Nephron (organoid): ENCODE measurements around the gene FKBP1B.
"Not testable (repeated sequence)": the region's sequence is repeated elsewhere in the genome, so short reads cannot be mapped to it uniquely, and the experiment has no call there.

ENCODE experiments used
- H3K27ac Mint-ChIP-seq, 3 experiments: 2 replicates each; pipeline ENCODE4 v1.8.0; 2020; ENCODE audit warnings: mixed read lengths in 3 of 3, mild to moderate bottlenecking in 2 of 3, moderate library complexity in 1 of 3
- H3K27me3 Mint-ChIP-seq: 2 replicates; pipeline ENCODE4 v1.8.0; 2021; ENCODE audit warnings: low read depth, mild to moderate bottlenecking, moderate library complexity, mixed read lengths
- H3K36me3 Mint-ChIP-seq: 2 replicates; pipeline ENCODE4 v1.8.0; 2020; ENCODE audit warnings: low read depth, mixed read lengths
- H3K4me1 Mint-ChIP-seq: 2 replicates; pipeline ENCODE4 v1.8.0; 2020; ENCODE audit warnings: mixed read lengths
- H3K4me3 Mint-ChIP-seq, 3 experiments: 2 replicates each; pipeline ENCODE4 v1.8.0; 2020; ENCODE audit warnings: mild to moderate bottlenecking in 3 of 3, mixed read lengths in 3 of 3, moderate library complexity in 2 of 3
- H3K9me3 Mint-ChIP-seq: 2 replicates; pipeline ENCODE4 v1.8.0; 2020; ENCODE audit warnings: mixed read lengths
- CTCF ChIP-seq, 3 experiments: fragments of 200-600 bp; sonication (generic); IDR thresholded peaks; one replicate each; pipeline ENCODE4 v1.5.0; 2021; ENCODE audit warnings: antibody characterized with exemption in 3 of 3; ENCODE audit not compliant: unreplicated experiment in 3 of 3

Gene FKBP1B

DNA sequence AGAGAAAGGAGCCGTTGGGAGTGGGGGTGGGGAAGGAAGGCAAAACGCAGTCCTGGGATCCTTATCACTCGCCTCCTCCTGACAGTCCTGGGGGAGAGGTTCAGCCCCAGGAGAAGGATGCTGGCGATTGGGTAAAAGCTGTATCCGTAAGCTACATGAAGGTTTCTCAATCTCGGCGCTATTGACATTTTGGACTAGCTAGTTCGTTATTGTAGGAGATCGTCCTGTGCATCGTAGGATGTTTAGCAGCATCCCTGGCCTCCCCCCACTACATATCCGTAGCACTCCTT, 35.6 kb downstream of the FKBP1B start:
- H3K27me3 Mint-ChIP-seq = no peaks in the 10 kb centered on the region
- H3K4me3 Mint-ChIP-seq = peak overlapping the region; percentile 90 to 96 (median 93)
- no peak for TF ChIP-seq CTCF (IDR thresholded peaks at IDR 0.05; ENCODE audit: unreplicated experiment in 3 of 3)
- H3K27ac Mint-ChIP-seq = peak overlapping the region; percentile 98 to 99 (median 99)
- H3K9me3 Mint-ChIP-seq = no peaks in the 10 kb centered on the region
- H3K4me1 Mint-ChIP-seq = peaks cover 35% of the 10 kb centered on the region
- H3K36me3 Mint-ChIP-seq = peaks cover 37% of the 10 kb centered on the region

GRCh38 chr2:24086241-24086640, 36.7 kb downstream of the FKBP1B start:
- H3K4me3 Mint-ChIP-seq = peak overlapping the region; percentile 54 to 74 (median 72)
- no peaks in the 10 kb centered on the region for H3K27me3 Mint-ChIP-seq
- peaks cover 25% of the 10 kb centered on the region for H3K4me1 Mint-ChIP-seq
- no peak for TF ChIP-seq CTCF (IDR thresholded peaks at IDR 0.05; ENCODE audit: unreplicated experiment in 3 of 3)
- no peaks in the 10 kb centered on the region for H3K9me3 Mint-ChIP-seq
- peak overlapping the region; percentile 16 to 84 (median 63) for H3K27ac Mint-ChIP-seq
- peaks cover 26% of the 10 kb centered on the region for H3K36me3 Mint-ChIP-seq

DNA sequence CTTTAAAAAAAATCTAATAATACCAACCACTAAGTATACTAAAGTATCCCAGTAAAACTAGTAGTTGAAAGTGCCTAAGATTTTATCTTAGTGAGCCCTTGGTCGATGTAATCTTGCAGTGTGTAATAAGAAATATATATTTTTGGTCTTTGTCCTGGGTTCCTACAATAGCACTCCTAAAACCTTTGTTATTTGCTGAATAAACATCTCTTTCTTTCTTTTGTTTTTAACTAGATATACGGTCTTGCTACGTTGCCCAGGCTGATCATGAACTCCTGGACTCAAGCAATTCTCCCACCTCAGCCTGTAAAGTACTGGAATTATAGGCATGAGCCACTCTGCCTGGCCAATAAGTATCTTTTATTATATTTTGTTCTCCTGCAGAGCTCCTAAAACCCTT, 37.5 kb downstream of the FKBP1B start:
- Mint-ChIP-seq H3K27ac (peak overlapping the region in 2 of 3 experiments; percentile 16 to 62), H3K27me3 (no peaks in the 10 kb centered on the region), H3K36me3 (peaks cover 25% of the 10 kb centered on the region), H3K9me3 (no peaks in the 10 kb centered on the region), H3K4me1 (peaks cover 22% of the 10 kb centered on the region), H3K4me3 (peak overlapping the region; percentile 21 to 65 (median 31))
- no peak for TF ChIP-seq CTCF (IDR thresholded peaks at IDR 0.05; ENCODE audit: unreplicated experiment in 3 of 3)

DNA sequence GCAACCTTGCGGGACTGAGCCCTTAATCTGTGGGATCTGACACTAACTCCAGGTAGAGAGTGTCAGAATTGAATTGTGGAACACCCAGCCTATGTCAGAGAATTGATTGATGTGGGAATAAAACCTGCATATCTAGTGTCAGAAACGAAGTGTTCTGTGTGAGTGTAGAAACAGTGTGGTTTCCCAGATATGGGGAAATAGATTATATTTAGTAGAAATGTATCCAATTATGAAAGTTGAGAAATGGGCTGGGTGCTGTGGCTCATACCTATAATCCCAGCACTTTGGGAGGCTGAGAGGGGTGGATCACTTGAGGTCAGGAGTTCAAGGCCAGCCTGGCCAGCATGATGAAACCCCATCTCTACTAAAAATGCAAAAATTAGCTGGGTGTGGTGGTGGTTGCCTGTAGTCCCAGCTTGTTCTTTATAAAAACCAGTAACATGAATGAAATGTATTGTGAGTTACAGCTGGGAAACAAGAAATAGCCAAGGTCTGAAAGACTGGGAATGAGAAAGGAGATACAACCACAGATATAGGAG, 39.3 kb downstream of the FKBP1B start:
- Mint-ChIP-seq H3K27me3 (no peaks in the 10 kb centered on the region), H3K4me3 (no peak overlapping the region), H3K36me3 (peaks cover 24% of the 10 kb centered on the region), H3K4me1 (peaks cover 8% of the 10 kb centered on the region), H3K9me3 (no peaks in the 10 kb centered on the region), H3K27ac (no peak overlapping the region)
- no peak for TF ChIP-seq CTCF (IDR thresholded peaks at IDR 0.05; ENCODE audit: unreplicated experiment in 3 of 3)

GRCh38 chr2:24093270-24093669, 43.7 kb downstream of the FKBP1B start:
- not testable (repeated sequence) for H3K27ac Mint-ChIP-seq, H3K4me1 Mint-ChIP-seq, H3K4me3 Mint-ChIP-seq, H3K27me3 Mint-ChIP-seq
- peaks cover 64% of the 10 kb centered on the region for H3K36me3 Mint-ChIP-seq
- peaks cover 14% of the 10 kb centered on the region for H3K9me3 Mint-ChIP-seq

DNA sequence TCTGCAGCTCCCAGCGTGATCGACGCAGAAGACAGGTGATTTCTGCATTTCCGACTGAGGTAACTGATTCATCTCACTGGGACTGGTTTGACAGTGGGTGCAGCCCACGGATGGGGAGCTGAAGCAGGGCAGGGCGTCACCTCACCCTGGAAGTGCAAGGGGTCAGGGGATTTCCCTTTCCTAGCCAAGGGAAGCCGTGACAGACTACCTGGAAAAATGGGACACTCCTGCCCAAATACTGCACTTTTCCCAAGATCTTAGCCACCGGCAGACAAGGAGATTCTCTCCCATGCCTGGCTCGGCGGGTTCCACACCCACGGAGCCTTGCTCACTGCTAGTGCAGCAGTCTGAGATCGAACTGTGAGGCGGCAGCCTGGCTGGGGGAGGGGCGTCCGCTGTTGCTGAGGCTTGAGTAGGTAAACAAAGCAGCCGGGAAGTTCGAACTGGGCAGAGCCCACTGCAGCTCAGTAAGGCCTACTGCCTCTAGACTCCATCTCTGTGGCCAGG, 45.7 kb downstream of the FKBP1B start:
- H3K27me3 Mint-ChIP-seq, H3K27ac Mint-ChIP-seq, H3K4me1 Mint-ChIP-seq, H3K4me3 Mint-ChIP-seq: not testable (repeated sequence)
- H3K9me3 Mint-ChIP-seq = peaks cover 27% of the 10 kb centered on the region
- peaks cover 70% of the 10 kb centered on the region for H3K36me3 Mint-ChIP-seq

DNA sequence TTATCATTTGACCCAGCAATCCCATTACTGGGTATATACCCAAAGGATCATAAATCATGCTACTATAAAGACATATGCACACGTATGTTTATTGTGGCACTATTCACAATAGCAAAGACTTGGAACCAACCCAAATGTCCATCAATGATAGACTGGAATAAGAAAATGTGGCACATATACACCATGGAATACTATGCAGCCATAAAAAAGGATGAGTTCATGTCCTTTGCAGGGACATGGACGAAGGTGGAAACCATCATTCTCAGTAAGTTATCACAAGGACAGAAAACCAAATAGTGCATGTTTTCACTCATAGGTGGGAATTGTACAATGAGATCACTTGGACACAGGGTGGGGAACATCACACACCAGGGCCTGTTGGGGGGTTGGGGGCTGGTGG, 51.2 kb downstream of the FKBP1B start:
- H3K4me1 Mint-ChIP-seq = not testable (repeated sequence)

More for the DNA sequence above, 51.2 kb downstream of the FKBP1B start:
- peaks cover 42% of the 10 kb centered on the region for H3K9me3 Mint-ChIP-seq
- peaks cover 64% of the 10 kb centered on the region for H3K36me3 Mint-ChIP-seq
- not testable (repeated sequence) for H3K27me3 Mint-ChIP-seq, H3K4me3 Mint-ChIP-seq, H3K27ac Mint-ChIP-seq
